Stimulated activated naive B cell treated with anti-CD40 and anti-IgM and Interleukin-4, amounts not matched to agents 10 μg/mL and 1 μg/mL and 100 μg/mL, for 72 hours (primary cell): ENCODE measurements around the gene SPEF2.

Experiments
- ATAC-seq, 2 donors: fragments of 150-1000 bp; cut with Tn5 transposase; replicated peaks; 2 replicates each; pipeline ENCODE4 v1.10.0; 2021; ENCODE audit warnings: moderate library complexity in 1 of 2
- DNase-seq: peaks from one replicate; pipeline ENCODE4 v3.0.0; 2021
- H3K27ac Mint-ChIP-seq: one replicate; pipeline ENCODE4 v1.8.0; 2022; ENCODE audit warnings: mild to moderate bottlenecking, mixed read lengths
- H3K27me3 Mint-ChIP-seq, 2 donors: one replicate each; pipeline ENCODE4 v1.8.0; 2022; ENCODE audit warnings: mixed read lengths in 2 of 2
- H3K36me3 Mint-ChIP-seq, 2 donors: one replicate each; pipeline ENCODE4 v1.8.0; 2022; ENCODE audit warnings: mixed read lengths in 2 of 2, mild to moderate bottlenecking in 1 of 2
- H3K4me1 Mint-ChIP-seq, 2 donors: one replicate each; pipeline ENCODE4 v1.8.0; 2022; ENCODE audit warnings: mixed read lengths in 2 of 2, mild to moderate bottlenecking in 1 of 2
- H3K4me3 Mint-ChIP-seq, 2 donors: one replicate each; pipeline ENCODE4 v1.8.0; 2022; ENCODE audit warnings: mild to moderate bottlenecking in 2 of 2, mixed read lengths in 2 of 2, moderate library complexity in 1 of 2
- H3K9me3 Mint-ChIP-seq, 2 donors: one replicate each; pipeline ENCODE4 v1.8.0; 2022; ENCODE audit warnings: mixed read lengths in 2 of 2, mild to moderate bottlenecking in 1 of 2

Gene SPEF2

GRCh38 chr5:35819668-35820067 lies 202.0 kb downstream of the SPEF2 start:
- DNase-seq, result no peak
- peaks cover 5 to 11% of the 10 kb centered on the region in 2 donors for H3K4me1 Mint-ChIP-seq
- H3K27ac Mint-ChIP-seq, result no peak overlapping the region
- H3K4me3 Mint-ChIP-seq, result no peak overlapping the region
- H3K36me3 Mint-ChIP-seq, result no peaks in the 10 kb centered on the region
- no peaks in the 10 kb centered on the region for H3K27me3 Mint-ChIP-seq
- peaks cover 0 to 7% of the 10 kb centered on the region in 2 donors for H3K9me3 Mint-ChIP-seq
- ATAC-seq, result no peak

- Mint-ChIP-seq H3K27me3 (no peaks in the 10 kb centered on the region), H3K4me3 (no peak overlapping the region), H3K36me3 (no peaks in the 10 kb centered on the region), H3K9me3 (peaks cover 0 to 7% of the 10 kb centered on the region in 2 donors), H3K27ac (peak overlapping the region; percentile 7), H3K4me1 (peaks cover 5 to 11% of the 10 kb centered on the region in 2 donors)
- ATAC-seq (peak in 1 of 2 donors; percentile 29), DNase-seq (no peak)
Measured at GRCh38 chr5:35820735-35821134, 203.1 kb downstream of the SPEF2 start.

- DNase-seq (no peak), ATAC-seq (no peak)
- H3K27ac Mint-ChIP-seq, result no peak overlapping the region
- peaks cover 0 to 7% of the 10 kb centered on the region in 2 donors for H3K9me3 Mint-ChIP-seq
- peaks cover 6 to 14% of the 10 kb centered on the region in 2 donors for H3K4me1 Mint-ChIP-seq
- H3K36me3 Mint-ChIP-seq, result no peaks in the 10 kb centered on the region
- no peak overlapping the region for H3K4me3 Mint-ChIP-seq
- no peaks in the 10 kb centered on the region for H3K27me3 Mint-ChIP-seq
Measured at GRCh38 chr5:35821513-35821912, 203.8 kb downstream of the SPEF2 start.

DNA sequence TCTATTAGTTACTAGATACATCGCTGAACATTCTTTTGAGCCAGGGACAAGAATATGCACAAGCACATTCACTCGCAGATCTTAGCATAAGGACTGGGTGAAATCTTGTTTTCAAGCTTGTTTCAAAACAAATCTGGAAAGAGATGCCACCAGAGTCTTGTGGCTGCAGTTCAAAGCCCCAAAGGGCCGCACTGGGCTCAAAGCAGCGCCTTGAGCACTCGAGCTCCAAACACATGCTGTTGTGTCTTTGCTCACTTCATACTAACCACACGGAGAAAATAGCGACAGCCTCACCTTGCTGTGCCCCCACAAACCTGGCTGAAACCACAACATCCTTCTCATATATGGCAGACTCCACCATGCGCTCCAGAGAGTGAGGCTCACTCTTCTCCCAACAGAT lies 204.8 kb downstream of the SPEF2 start:
- peaks cover 0 to 7% of the 10 kb centered on the region in 2 donors for H3K9me3 Mint-ChIP-seq
- H3K36me3 Mint-ChIP-seq, result no peaks in the 10 kb centered on the region
- DNase-seq, result no peak
- no peak overlapping the region for H3K27ac Mint-ChIP-seq
- H3K4me1 Mint-ChIP-seq, result peaks cover 7 to 24% of the 10 kb centered on the region in 2 donors
- ATAC-seq, result no peak
- H3K4me3 Mint-ChIP-seq, result no peak overlapping the region
- H3K27me3 Mint-ChIP-seq, result no peaks in the 10 kb centered on the region

DNA sequence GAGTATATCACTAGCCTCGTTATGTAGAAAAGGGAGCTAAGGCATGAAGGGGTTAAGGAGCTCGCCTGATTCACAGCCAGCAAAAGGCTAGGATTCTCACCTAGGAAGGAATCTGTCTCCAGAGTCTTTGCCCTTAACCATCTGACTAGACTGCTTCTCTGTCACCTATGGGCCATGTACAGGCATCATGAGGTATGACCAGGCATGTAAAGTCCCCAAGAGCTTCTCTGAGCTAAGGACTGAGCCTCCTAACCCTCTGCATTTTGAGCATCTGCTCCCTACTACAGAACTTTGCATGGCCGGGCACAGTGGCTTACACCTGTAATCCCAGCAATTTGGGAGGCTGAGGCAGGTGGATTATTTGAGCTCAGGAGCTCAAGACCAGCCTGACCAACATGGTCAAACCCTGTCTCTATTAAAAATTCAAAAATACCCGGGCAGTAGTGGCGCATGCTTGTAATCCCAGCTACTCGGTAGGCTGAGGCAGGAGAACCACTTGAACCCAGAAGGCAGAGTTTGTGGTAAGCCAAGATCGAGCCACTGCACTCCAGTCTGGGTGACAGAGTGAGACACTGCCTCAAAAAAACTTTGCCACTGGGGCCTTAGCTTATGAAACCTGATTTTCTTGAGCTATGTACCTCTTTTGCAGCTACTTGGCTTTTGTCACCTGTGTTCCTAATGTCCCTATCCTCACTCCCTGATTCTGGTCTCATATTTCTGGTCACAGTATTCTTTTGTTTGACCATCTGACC lies 205.9 kb downstream of the SPEF2 start:
- Mint-ChIP-seq H3K9me3 (peaks cover 0 to 7% of the 10 kb centered on the region in 2 donors), H3K4me3 (no peak overlapping the region), H3K36me3 (no peaks in the 10 kb centered on the region), H3K4me1 (peaks cover 11 to 33% of the 10 kb centered on the region in 2 donors), H3K27me3 (no peaks in the 10 kb centered on the region), H3K27ac (no peak overlapping the region)
- ATAC-seq (no peak), DNase-seq (no peak)

- no peaks in the 10 kb centered on the region for H3K36me3 Mint-ChIP-seq
- H3K9me3 Mint-ChIP-seq, result peaks cover 0 to under 1% of the 10 kb centered on the region in 2 donors
- H3K4me1 Mint-ChIP-seq, result peaks cover 7 to 24% of the 10 kb centered on the region in 2 donors
- no peaks in the 10 kb centered on the region for H3K27me3 Mint-ChIP-seq
- no peak overlapping the region for H3K27ac Mint-ChIP-seq
- H3K4me3 Mint-ChIP-seq, result no peak overlapping the region
- ATAC-seq (no peak), DNase-seq (no peak)
Measured at GRCh38 chr5:35826056-35826455, 208.4 kb downstream of the SPEF2 start.

DNA sequence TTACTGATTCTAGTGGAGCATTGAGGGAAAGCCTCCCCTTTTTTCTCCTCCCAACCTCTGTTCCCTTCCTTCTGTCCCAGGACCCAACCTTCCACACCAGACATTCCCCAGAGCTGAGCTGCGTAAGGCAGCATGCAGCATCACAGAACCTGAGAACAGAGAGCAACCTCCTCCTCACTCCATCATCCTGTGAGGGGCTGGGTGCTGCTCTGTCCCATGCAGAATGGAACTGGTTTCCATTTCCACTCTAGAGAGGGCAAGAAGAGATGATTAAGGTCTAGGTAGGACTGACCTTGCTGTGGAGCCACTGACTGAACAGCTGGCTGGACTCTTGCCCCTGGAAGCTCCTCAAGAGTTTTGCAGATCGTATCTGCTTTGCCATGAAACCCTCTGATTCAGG lies 208.9 kb downstream of the SPEF2 start:
- no peak overlapping the region for H3K4me3 Mint-ChIP-seq
- H3K9me3 Mint-ChIP-seq, result no peaks in the 10 kb centered on the region
- H3K4me1 Mint-ChIP-seq, result peaks cover 6 to 22% of the 10 kb centered on the region in 2 donors
- no peak for DNase-seq
- no peaks in the 10 kb centered on the region for H3K36me3 Mint-ChIP-seq
- no peaks in the 10 kb centered on the region for H3K27me3 Mint-ChIP-seq
- no peak for ATAC-seq
- H3K27ac Mint-ChIP-seq, result no peak overlapping the region

- no peaks in the 10 kb centered on the region for H3K36me3 Mint-ChIP-seq
- H3K27me3 Mint-ChIP-seq, result no peaks in the 10 kb centered on the region
- H3K27ac Mint-ChIP-seq, result peak overlapping the region; percentile 67
- H3K4me3 Mint-ChIP-seq, result no peak overlapping the region
- ATAC-seq (peak; percentile 68 to 75), DNase-seq (no peak)
- H3K9me3 Mint-ChIP-seq, result no peaks in the 10 kb centered on the region
- peaks cover 6 to 22% of the 10 kb centered on the region in 2 donors for H3K4me1 Mint-ChIP-seq
Measured at GRCh38 chr5:35828082-35828598, 210.5 kb downstream of the SPEF2 start.

GRCh38 chr5:35830587-35830986 lies 212.9 kb downstream of the SPEF2 start:
- no peaks in the 10 kb centered on the region for H3K36me3 Mint-ChIP-seq
- no peak overlapping the region for H3K4me3 Mint-ChIP-seq
- ATAC-seq (no peak), DNase-seq (no peak)
- H3K27me3 Mint-ChIP-seq, result no peaks in the 10 kb centered on the region
- peaks cover 6 to 25% of the 10 kb centered on the region in 2 donors for H3K4me1 Mint-ChIP-seq
- no peak overlapping the region for H3K27ac Mint-ChIP-seq
- H3K9me3 Mint-ChIP-seq, result no peaks in the 10 kb centered on the region

- Mint-ChIP-seq H3K4me1 (peaks cover 4 to 11% of the 10 kb centered on the region in 2 donors), H3K9me3 (no peaks in the 10 kb centered on the region), H3K36me3 (no peaks in the 10 kb centered on the region), H3K27ac (no peak overlapping the region), H3K27me3 (no peaks in the 10 kb centered on the region), H3K4me3 (no peak overlapping the region)
- no peak for DNase-seq
- no peak for ATAC-seq
Measured at GRCh38 chr5:35832762-35833161, 215.1 kb downstream of the SPEF2 start.

DNA sequence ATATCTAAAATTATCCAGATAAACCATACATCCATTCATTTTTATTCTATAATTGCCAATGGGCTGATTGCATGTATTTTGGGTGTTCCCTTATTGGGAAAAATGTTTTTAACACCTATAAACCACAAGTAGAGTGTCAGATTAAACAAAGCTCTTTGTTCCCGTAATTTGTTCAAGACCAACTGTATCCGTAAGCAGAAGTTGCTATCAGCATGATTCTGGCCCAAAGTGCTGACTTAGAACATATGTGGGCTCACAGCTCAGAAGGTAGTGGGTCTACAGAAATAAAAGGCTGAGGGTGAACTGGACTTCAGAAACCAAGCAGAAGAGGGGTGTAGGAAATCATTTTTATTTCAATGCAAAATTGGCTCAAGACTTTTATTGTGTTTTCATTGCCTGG lies 215.6 kb downstream of the SPEF2 start:
- no peak overlapping the region for H3K27ac Mint-ChIP-seq
- H3K9me3 Mint-ChIP-seq, result no peaks in the 10 kb centered on the region
- ATAC-seq (no peak), DNase-seq (no peak)
- H3K4me3 Mint-ChIP-seq, result no peak overlapping the region
- peaks cover under 1 to 7% of the 10 kb centered on the region in 2 donors for H3K4me1 Mint-ChIP-seq
- H3K36me3 Mint-ChIP-seq, result no peaks in the 10 kb centered on the region
- H3K27me3 Mint-ChIP-seq, result no peaks in the 10 kb centered on the region

DNA sequence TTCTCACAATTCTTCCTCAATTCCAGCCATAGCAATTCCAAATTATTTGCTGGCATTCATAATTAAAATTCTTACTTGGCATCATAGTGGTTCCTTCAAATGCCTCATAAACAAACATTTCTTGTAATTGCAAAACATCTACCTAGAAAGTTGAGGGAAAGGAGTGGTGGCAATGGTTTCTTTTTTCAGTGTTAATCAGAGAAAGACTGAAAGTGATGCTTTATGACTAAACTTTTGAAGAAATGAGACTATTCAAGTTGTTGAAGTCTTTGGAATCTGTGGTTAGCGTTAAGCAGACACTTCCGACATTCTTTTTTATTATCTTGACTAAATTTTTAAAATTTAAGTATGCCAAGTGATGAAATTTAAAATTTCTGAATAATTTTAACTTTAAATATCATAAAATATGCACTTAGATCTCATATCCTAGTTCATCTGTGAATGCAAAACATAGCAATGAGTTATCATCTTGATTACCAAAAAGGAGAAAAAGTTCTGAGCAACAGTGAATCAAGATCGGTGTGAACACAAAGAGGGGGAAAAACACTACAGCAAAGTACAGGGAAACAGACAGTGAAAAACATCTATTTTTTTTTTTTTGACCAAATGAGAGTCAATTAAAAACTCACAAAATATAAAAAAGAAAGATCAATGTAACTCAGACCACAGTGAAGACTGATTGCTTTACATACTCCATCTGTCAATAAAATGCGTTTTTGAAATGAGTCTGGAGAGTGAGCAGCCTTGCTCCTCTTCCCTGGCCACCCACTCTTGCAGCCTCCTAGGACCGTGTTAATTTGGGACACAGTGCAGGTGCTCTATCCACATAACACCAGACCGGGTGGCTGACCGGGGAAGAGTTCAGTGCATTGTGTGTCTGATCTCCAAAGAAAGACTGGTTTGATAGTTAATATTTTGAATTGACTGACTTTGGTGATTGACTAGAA lies 218.4 kb downstream of the SPEF2 start:
- no peak overlapping the region for H3K4me3 Mint-ChIP-seq
- no peak for ATAC-seq
- DNase-seq, result no peak

DNA sequence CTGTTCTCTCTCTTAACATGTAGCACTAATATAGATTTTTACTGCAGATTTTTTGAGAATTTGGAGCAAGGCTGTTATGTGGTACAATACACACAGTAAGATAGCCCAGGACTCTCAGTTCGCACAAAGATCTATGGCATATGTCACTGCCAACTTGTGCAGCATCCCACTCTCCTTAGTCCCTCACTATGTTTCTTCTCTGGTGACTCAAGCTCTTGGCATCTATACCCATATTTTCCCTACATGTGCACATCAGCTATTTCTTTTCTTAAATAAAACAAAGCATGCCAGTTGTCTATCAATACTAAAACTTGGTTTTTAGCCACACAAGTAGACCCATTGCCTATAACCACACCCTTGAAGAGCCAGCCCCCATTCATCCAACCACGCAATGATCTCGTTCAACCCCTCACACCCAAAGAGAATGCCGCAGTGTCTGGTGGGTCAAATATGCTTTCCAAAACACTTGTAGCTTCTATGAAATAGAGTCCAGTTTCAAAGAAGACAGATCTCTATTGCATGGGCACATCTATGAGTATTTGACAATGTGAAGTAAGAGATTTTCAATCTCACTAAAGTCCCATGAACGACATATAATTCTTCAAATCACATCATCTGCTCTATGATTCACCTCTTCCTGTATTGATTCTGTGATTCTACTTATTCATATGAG lies 220.8 kb downstream of the SPEF2 start:
- DNase-seq, result no peak
- no peak overlapping the region for H3K27ac Mint-ChIP-seq

More for the DNA sequence above, 218.4 kb downstream of the SPEF2 start:
- Mint-ChIP-seq H3K4me1 (peaks cover 0 to 5% of the 10 kb centered on the region in 2 donors), H3K9me3 (no peaks in the 10 kb centered on the region), H3K27ac (no peak overlapping the region), H3K27me3 (no peaks in the 10 kb centered on the region), H3K36me3 (no peaks in the 10 kb centered on the region)

DNA sequence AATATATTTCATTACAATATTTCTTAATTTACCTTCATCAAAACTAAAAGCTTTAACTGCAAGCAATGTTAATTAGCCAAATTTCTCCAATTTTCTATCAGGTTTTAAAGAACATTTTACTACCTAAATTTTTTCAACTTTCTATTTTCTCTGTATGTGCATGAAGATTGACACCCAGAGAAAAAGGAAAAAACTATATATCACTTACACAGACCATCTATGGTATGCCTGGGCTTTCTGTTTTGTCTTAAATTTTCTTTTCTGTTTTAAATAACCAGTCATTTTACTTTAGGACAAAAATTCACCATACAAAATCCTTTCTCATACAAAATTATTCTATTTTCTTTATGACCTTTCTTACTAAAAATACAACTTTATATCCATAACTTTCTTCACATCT lies 225.2 kb downstream of the SPEF2 start:
- H3K27ac Mint-ChIP-seq, result no peak overlapping the region

More for the DNA sequence above, 220.8 kb downstream of the SPEF2 start:
- H3K9me3 Mint-ChIP-seq, result no peaks in the 10 kb centered on the region
- H3K4me1 Mint-ChIP-seq, result peaks cover 0 to 5% of the 10 kb centered on the region in 2 donors
- H3K27me3 Mint-ChIP-seq, result no peaks in the 10 kb centered on the region
- no peak for ATAC-seq
- no peaks in the 10 kb centered on the region for H3K36me3 Mint-ChIP-seq
- H3K4me3 Mint-ChIP-seq, result no peak overlapping the region

More for the DNA sequence above, 225.2 kb downstream of the SPEF2 start:
- Mint-ChIP-seq H3K9me3 (peaks cover 10 to 19% of the 10 kb centered on the region in 2 donors), H3K36me3 (peaks cover 2 to 9% of the 10 kb centered on the region in 2 donors), H3K4me3 (no peak overlapping the region), H3K27me3 (no peaks in the 10 kb centered on the region), H3K4me1 (no peaks in the 10 kb centered on the region)
- DNase-seq (no peak), ATAC-seq (no peak)
